Heart left ventricle (tissue), 16 donors: Measurements from ENCODE around the gene NKX3-2. TPM values are rescaled to one million over a fixed set of nuclear protein-coding genes. Genes with fewer than 3 reads are reported as not detected.
A peak's percentile ranks its signal among the peaks of the same experiment; 100 is the strongest.

Source experiments
- ATAC-seq, 4 donors: fragments of 200-7000 bp; cut with Tn5 transposase; one replicate each; pipeline ENCODE4 v1.9.1; 2020 to 2022; ENCODE audit warnings: moderate library complexity in 4 of 4, mild to moderate bottlenecking in 3 of 4, moderate number of reproducible peaks in 1 of 4
- DNase-seq, 5 donors: peaks; one replicate each; pipeline ENCODE4 v3.0.0-alpha.2; 2020
- H3K27ac ChIP-seq, 12 donors: fragments of 200-600 bp; sonication (generic) in 4 of 12; one replicate each; pipeline versions ENCODE4 v1.5.0 to v1.8.0; 2016 to 2022; ENCODE audit warnings: mild to moderate bottlenecking in 2 of 12
- H3K27me3 ChIP-seq, 9 donors: fragments of 200-600 bp; sonication (generic) in 2 of 9; one replicate each; pipeline versions ENCODE4 v1.5.1 to v1.8.0; 2016 to 2022; ENCODE audit warnings: mild to moderate bottlenecking in 3 of 9
- H3K36me3 ChIP-seq, 9 donors: fragments of 200-600 bp; sonication (generic) in 2 of 9; one replicate each; pipeline versions ENCODE4 v1.5.0 to v1.8.0; 2018 to 2022; ENCODE audit warnings: mild to moderate bottlenecking in 2 of 9
- H3K4me1 ChIP-seq, 12 donors: fragments of 200-600 bp; sonication (generic) in 4 of 12; one replicate each; pipeline versions ENCODE4 v1.5.0 to v1.8.0; 2016 to 2022; ENCODE audit warnings: mild to moderate bottlenecking in 3 of 12
- H3K4me3 ChIP-seq, 12 donors: fragments of 200-600 bp; sonication (generic) in 4 of 12; one replicate each; pipeline versions ENCODE4 v1.5.0 to v1.8.0; 2017 to 2022; ENCODE audit warnings: mild to moderate bottlenecking in 9 of 12, moderate library complexity in 4 of 12
- H3K9me3 ChIP-seq, 12 donors: fragments of 200-600 bp; sonication (generic) in 4 of 12; one replicate each; pipeline versions ENCODE4 v1.5.0 to v1.8.0; 2016 to 2022; ENCODE audit warnings: mild to moderate bottlenecking in 1 of 12
- POLR2A ChIP-seq, 2 donors: fragments of 450-650 bp; IDR thresholded peaks; one replicate each; pipeline ENCODE4 v1.6.1; 2017; ENCODE audit warnings: antibody characterized with exemption in 2 of 2, mild to moderate bottlenecking in 2 of 2, moderate library complexity in 2 of 2
- whole genome bisulfite sequencing, 4 donors: extraction: QIAGEN DNeasy Blood & Tissue Kit in 2 of 4; methylation state at CpG; one replicate each; pipeline versions ENCODE4 v1.1.5 to v1.1.7; 2013 to 2018; 5-methylcytosine and 5-hydroxymethylcytosine counted together
- intact Hi-C, 10 donors: fragments of 100-400 bp; cut with DNase I; formaldehyde crosslinking; loops; one replicate each; pipeline versions ENCODE4 v1.11.1 to v1.14.2; 2022
- polyA plus RNA-seq, 2 donors: library from polyadenylated mRNA; stranded (reverse); fragments of 200-250 nt; gene quantifications; one replicate each; pipeline ENCODE4 v1.2.3, GENCODE V29; 2013
- total RNA-seq, 9 donors: library from RNA; depleted of rRNA in 2 of 9; stranded (reverse); fragments of >200 nt in 2 of 9; fragmentation: NEBNext Ultra II Directional in 3 of 9; extraction: Animal tissue kit (Norgen Biotek cat#: 25700) in 3 of 9; gene quantifications; one replicate each; pipeline versions ENCODE4 v1.1.0 to v1.2.4, GENCODE V29; 2016 to 2023
- TF ChIP-seq, protein P1 (sequence below), 12 donors: fragments of 200-600 bp; sonication (generic) in 4 of 12; IDR thresholded peaks; one replicate each; pipeline versions ENCODE4 v1.5.0 to v1.8.0; 2018 to 2022; ENCODE audit warnings: antibody characterized with exemption in 12 of 12, mild to moderate bottlenecking in 5 of 12
- donor health status: ischemic (EF 13 %, LVEDD 7.1; RV severe dilation, severe dysfunction).
- donor health status: healthy with polysubstance abuse.
- donor health status: DM: no; HTN: yes; CAD: no.
- donor health status: DM: no; HTN: no; CAD: no.
- donor health status: ischemic (EF 25% LVEDD 6.9; RV normal size, moderate dysfunction).
- donor health status: ischemic (EF 25% LVEDD 5.7; RV mildly dilated, moderate dysfunction).
- donor health status: healthy.
- donor health status: DM: yes; HTN: yes; CAD: no.
- donor health status: ischemic (EF 35%, LVEDD 5.7; RV mildly dilated, moderate dysfunction).
- donor health status: nonischemic (EF 11% LVEDD 7.7; RV severe dilation, severe dysfunction).
- donor health status: DM: yes; HTN: yes; CAD: no.
- donor health status: PGD.
- donor health status: ischemic (EF 29% LVEDD 5.4; RV normal size, mild dysfunction).
- donor health status: nonischemic (EF 23%, LVEDD 6.1; RV moderate dilation, normal function).

Gene NKX3-2
- total and polyA plus RNA-seq, 11 donors, result 0.11 to 0.25 (median 0.16) TPM; not detected in 8

DNA sequence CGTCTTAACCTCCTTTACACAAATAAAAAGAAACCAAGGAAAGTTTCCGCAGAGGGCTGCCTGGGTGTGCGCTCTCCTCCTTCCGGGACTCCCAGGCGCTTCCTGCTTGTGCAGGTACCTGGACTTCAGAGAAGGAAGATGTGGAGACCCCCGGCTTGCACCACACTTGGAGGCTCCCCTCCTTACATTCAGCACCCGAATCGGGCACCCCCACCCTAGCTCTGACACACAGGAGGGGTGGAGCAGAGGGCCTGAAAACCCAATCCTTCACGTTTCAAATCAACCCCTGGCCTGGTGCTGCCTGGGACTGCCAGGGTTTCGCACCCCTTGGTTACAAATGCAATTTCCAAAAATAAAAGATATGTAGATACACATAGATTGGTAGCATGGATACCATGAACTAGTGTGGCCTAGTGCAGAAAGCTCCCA lies 3.1 kb downstream of the NKX3-2 start:
- no peaks in the 10 kb centered on the region for H3K36me3 ChIP-seq
- no peaks in the 10 kb centered on the region for H3K9me3 ChIP-seq
- TF ChIP-seq, protein P1, sequence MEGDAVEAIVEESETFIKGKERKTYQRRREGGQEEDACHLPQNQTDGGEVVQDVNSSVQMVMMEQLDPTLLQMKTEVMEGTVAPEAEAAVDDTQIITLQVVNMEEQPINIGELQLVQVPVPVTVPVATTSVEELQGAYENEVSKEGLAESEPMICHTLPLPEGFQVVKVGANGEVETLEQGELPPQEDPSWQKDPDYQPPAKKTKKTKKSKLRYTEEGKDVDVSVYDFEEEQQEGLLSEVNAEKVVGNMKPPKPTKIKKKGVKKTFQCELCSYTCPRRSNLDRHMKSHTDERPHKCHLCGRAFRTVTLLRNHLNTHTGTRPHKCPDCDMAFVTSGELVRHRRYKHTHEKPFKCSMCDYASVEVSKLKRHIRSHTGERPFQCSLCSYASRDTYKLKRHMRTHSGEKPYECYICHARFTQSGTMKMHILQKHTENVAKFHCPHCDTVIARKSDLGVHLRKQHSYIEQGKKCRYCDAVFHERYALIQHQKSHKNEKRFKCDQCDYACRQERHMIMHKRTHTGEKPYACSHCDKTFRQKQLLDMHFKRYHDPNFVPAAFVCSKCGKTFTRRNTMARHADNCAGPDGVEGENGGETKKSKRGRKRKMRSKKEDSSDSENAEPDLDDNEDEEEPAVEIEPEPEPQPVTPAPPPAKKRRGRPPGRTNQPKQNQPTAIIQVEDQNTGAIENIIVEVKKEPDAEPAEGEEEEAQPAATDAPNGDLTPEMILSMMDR (IDR thresholded peaks at IDR 0.05), result no peak
- H3K27me3 ChIP-seq, result peaks cover 91 to 100% (median 100%) of the 10 kb centered on the region in 9 donors
- WGBS, 4 donors, result 23 to 34% (median 27%) methylated on average over 10 of the region's 10 CpGs
- H3K4me3 ChIP-seq, result no peak overlapping the region
- ATAC-seq, result no peak
- no peak for DNase-seq
- peak overlapping the region in 1 of 12 donors; percentile 93 for H3K27ac ChIP-seq
- intact Hi-C loops, result loop anchor here in 1 of 10 donors (5.0 kb wide), 1 partner anchor 809 kb away; no protein-coding TSS in a partner anchor
- H3K4me1 ChIP-seq, result peaks cover 0 to 54% (median 37%) of the 10 kb centered on the region in 12 donors

DNA sequence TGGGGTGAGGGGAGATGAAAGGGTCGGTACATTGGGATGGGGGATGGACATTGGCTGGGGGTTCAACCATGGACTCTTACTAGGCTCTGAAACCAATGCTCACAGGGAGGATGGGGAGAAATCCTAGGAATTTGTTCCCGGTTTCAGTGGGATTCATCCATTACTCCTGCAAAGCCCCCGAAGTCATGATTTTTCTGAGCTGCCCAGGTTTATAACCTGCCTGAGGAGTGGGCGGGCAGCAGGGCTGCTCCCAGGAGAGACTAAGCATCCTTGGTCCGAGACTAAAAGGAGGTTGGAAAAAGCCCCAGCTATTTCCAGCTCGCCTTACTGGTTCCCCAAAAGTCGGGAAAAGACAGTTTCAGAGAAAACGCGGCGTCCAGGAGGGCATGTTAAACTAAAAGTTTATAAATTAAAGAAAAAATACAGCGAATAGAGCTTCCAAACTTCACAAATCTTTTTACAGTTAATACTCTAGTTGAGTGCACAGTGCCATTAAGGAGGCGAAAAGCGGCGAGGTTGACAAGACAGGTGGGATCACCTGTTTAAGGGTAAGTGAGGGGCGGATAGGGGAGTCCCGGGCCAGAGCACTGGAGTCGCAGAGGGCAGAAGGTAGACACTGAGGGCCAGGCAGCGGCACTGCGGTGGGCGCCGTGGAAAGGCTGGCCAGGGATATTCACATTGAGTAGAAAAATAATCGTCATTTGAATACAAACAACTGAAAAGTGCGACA lies 3.7 kb downstream of the NKX3-2 start:
- WGBS, 4 donors, result 10 to 13% (median 11%) methylated on average over 23 of the region's 23 CpGs
- Histone ChIP-seq H3K4me1 (peaks cover 0 to 60% (median 37%) of the 10 kb centered on the region in 12 donors), H3K9me3 (no peaks in the 10 kb centered on the region), H3K27ac (peak overlapping the region in 1 of 12 donors; percentile 18), H3K4me3 (no peak overlapping the region), H3K27me3 (peaks cover 90 to 100% (median 100%) of the 10 kb centered on the region in 9 donors), H3K36me3 (no peaks in the 10 kb centered on the region)
- ATAC-seq (no peak), DNase-seq (no peak)
- intact Hi-C loops, result loop anchor here in 1 of 10 donors (5.0 kb wide), 1 partner anchor 808 kb away; no protein-coding TSS in a partner anchor
- TF ChIP-seq, protein P1 (IDR thresholded peaks at IDR 0.05), result no peak
- no peak for TF ChIP-seq POLR2A (IDR thresholded peaks at IDR 0.05)

DNA sequence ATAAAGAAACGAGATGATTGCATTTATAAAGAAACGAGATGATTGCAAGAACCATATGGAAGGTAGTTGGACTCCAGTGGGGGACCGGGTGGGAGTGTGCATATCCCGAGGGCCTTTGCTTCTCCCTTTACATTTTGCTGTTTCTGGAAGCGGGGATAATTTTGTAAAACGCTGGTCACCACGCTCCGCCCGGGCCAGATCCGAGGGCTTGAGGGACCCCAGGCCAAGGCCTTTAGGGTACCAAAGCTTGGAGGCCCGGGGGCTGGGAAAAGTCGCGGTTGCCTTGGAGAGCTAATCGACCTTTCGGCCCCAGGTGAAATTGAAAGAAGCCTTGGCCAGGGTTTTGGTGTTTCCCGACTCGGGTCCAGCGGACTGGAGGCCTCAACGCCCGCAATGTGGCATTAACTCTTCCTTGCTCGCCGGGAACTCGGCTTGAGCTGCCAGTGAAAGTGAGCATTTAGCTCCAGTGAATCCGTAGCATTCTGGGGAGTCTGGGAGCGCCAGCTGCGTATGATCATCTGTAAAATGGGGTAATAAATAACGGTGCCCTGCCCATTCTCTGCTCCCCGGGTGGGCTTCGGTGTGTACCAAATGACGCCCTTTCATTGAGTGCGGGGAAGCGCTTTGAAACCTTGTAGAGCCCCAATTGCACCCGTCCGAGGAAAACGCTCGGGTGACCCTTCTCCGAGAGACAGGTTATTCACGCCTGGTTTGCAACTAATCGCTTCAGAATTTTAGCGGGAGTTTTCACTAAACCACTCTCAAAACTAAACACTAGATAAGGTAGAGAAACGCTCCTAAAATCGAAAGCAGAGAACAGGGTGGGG lies 4.5 kb downstream of the NKX3-2 start:
- WGBS, 4 donors, result 5 to 9% (median 7%) methylated on average over 36 to 42 of the region's 42 CpGs
- DNase-seq, result no peak
- intact Hi-C loops, result loop anchor here in 2 of 10 donors (5.0 kb wide), 2 partner anchors 53 to 808 kb away; no protein-coding TSS in a partner anchor

More for the DNA sequence above, 4.5 kb downstream of the NKX3-2 start:
- H3K4me1 ChIP-seq, result peaks cover 0 to 55% (median 32%) of the 10 kb centered on the region in 12 donors
- H3K36me3 ChIP-seq, result no peaks in the 10 kb centered on the region
- H3K4me3 ChIP-seq, result no peak overlapping the region
- TF ChIP-seq, protein P1 (IDR thresholded peaks at IDR 0.05), result no peak
- TF ChIP-seq POLR2A (IDR thresholded peaks at IDR 0.05), result no peak
- no peaks in the 10 kb centered on the region for H3K9me3 ChIP-seq
- peak overlapping the region in 1 of 12 donors; percentile 45 for H3K27ac ChIP-seq
- ATAC-seq, result no peak
- peaks cover 89 to 100% (median 99%) of the 10 kb centered on the region in 9 donors for H3K27me3 ChIP-seq
